Dermis lymphatic vessel endothelial cell (primary cell): ENCODE data around the gene FRMPD2. TPM values are rescaled to one million over a fixed set of nuclear protein-coding genes. Genes with fewer than 3 reads are reported as not detected.

Experiments
- total RNA-seq: library from RNA; depleted of rRNA; stranded (reverse); fragments of >200 nt; gene quantifications from 2 replicates; pipeline ENCODE4 v1.2.1, GENCODE V29; 2014

Gene FRMPD2
- total RNA-seq = under 0.01 and 0.34 TPM in 2 replicates

GRCh38 chr10:48274636-48275035 is at the start of gene FRMPD2:
Gene FRMPD2, minus strand, starts transcription at chr10:48274696. Its CDS starts 129 bp downstream, at chr10:48274567.

GRCh38 chr10:48306265-48306869 is 31.9 kb upstream of the FRMPD2 start, which contains the start of gene MAPK8:
Gene MAPK8, plus strand, starts transcription at chr10:48306677. Its CDS starts 94,984 bp downstream, at chr10:48401661.

Other genes starting within 250 kb of the FRMPD2 start
- gene MAPK8, start 32.0 kb upstream of the FRMPD2 start, total RNA-seq = 47.1 and 54.4 TPM in 2 replicates